SK-MEL-5 (cell line): ENCODE results near the gene ADPRHL1. TPM values are rescaled to one million over a fixed set of nuclear protein-coding genes. Genes with fewer than 3 reads are reported as not detected.

ENCODE experiments used
- DNase-seq: peaks from one replicate; pipeline ENCODE4 v3.0.0-alpha.2; 2016; ENCODE audit warnings: low read depth, low spot score
- in situ Hi-C: cut with HindIII; loops from 2 replicates; pipeline ENCODE4 v1.10.0; 2016; ENCODE audit warnings: low sequenced_read_pairs, high pct_unique_total_duplicates, low pct_unique_long_range_greater_than_20kb
- small RNA-seq, 2 experiments: library from RNA; depleted of rRNA; stranded (forward); fragments of <200 nt; gene quantifications; one replicate each; pipeline ENCODE3, GENCODE V24; 2014
- total RNA-seq: library from RNA; depleted of rRNA; stranded (reverse); fragments of >200 nt; shearing (Covaris generic); gene quantifications from 2 replicates; pipeline ENCODE4 v1.2.3, GENCODE V29; 2014; rRNA removed

Gene ADPRHL1
- total RNA-seq, 1 experiment from 2014 or later: 0.53 TPM

GRCh38 chr13:113355621-113356020 is 97.7 kb downstream of the ADPRHL1 start:
- DNase-seq: no peak
- in situ Hi-C loops: no loop called here

- no peak for DNase-seq
Measured at GRCh38 chr13:113354831-113355610, 98.3 kb downstream of the ADPRHL1 start.

GRCh38 chr13:113353254-113353653 is 100.0 kb downstream of the ADPRHL1 start:
- DNase-seq: no peak
- in situ Hi-C loops: no loop called here

More at GRCh38 chr13:113354831-113355610, 98.3 kb downstream of the ADPRHL1 start:
- in situ Hi-C loops: no loop called here

- DNase-seq: no peak
- in situ Hi-C loops: no loop called here
Measured at GRCh38 chr13:113351514-113352026, 101.7 kb downstream of the ADPRHL1 start.

- in situ Hi-C loops: no loop called here
- DNase-seq: no peak
Measured at GRCh38 chr13:113350938-113351335, 102.4 kb downstream of the ADPRHL1 start.

- in situ Hi-C loops: no loop called here
- no peak for DNase-seq
Measured at GRCh38 chr13:113350065-113350937, 103.0 kb downstream of the ADPRHL1 start.

Small RNA genes lying within 50 kb of the gene (small RNA-seq; reads per million reads assigned to genes)
- gene RNU1-16P: 0.04 to 0.10 reads per million in 2 experiments

Other genes with a start within 250 kb of the ADPRHL1 start
- gene PCID2, start 244.8 kb downstream of the ADPRHL1 start, total RNA-seq: 93.4 and 95.9 TPM in 2 replicates
- gene CUL4A, start 243.9 kb downstream of the ADPRHL1 start, total RNA-seq: 157 and 173 TPM in 2 replicates
- gene LAMP1, start 156.2 kb downstream of the ADPRHL1 start, total RNA-seq: 264 and 275 TPM in 2 replicates
- gene GRTP1, start 89.4 kb downstream of the ADPRHL1 start, total RNA-seq: 3.2 and 4.9 TPM in 2 replicates
- gene DCUN1D2, start 37.2 kb upstream of the ADPRHL1 start, total RNA-seq: 7.8 and 9.8 TPM in 2 replicates
- 41.4 and 45.6 TPM in 2 replicates for gene TFDP1, start 131.3 kb upstream of the ADPRHL1 start, total RNA-seq
- gene ATP4B, start 204.7 kb upstream of the ADPRHL1 start, total RNA-seq: not detected in 2 replicates
- not detected in 2 replicates for gene GRK1, start 213.7 kb upstream of the ADPRHL1 start, total RNA-seq